PFSK-1 (cell line): ENCODE results near the gene NDUFA8.

Source experiments
- FOXP2 ChIP-seq: optimal IDR thresholded peaks from 2 replicates; pipeline ENCODE3; 2011; ENCODE audit warnings: borderline replicate concordance, control low read depth, inconsistent platforms; ENCODE audit not compliant: insufficient read depth; ENCODE audit errors: extremely low read length, extremely low read depth
- POLR2AphosphoS5 ChIP-seq: IDR thresholded peaks from 2 replicates; pipeline ENCODE4 v1.6.1; 2012; ENCODE audit warnings: low read depth, mild to moderate bottlenecking, control low read depth, low read length, moderate library complexity
- SIN3A ChIP-seq: IDR thresholded peaks from 2 replicates; pipeline ENCODE4 v1.6.1; 2012; ENCODE audit warnings: mild to moderate bottlenecking, low read length, moderate library complexity, borderline replicate concordance; ENCODE audit not compliant: insufficient read depth
- TAF1 ChIP-seq: IDR thresholded peaks from 2 replicates; pipeline ENCODE4 v1.6.1; 2012; ENCODE audit warnings: low read length, control low read depth, borderline replicate concordance; ENCODE audit not compliant: insufficient read depth
- TF ChIP-seq, protein P1 (sequence below), 2 experiments: IDR thresholded peaks; 2 replicates each; pipeline versions ENCODE4 v1.6.1 to v1.8.0; 2011 to 2012; ENCODE audit warnings: low read depth in 2 of 2, low read length in 2 of 2, control low read depth in 1 of 2, inconsistent platforms in 1 of 2, mild to moderate bottlenecking in 1 of 2, moderate library complexity in 1 of 2; ENCODE audit not compliant: insufficient read depth in 1 of 2

DNA sequence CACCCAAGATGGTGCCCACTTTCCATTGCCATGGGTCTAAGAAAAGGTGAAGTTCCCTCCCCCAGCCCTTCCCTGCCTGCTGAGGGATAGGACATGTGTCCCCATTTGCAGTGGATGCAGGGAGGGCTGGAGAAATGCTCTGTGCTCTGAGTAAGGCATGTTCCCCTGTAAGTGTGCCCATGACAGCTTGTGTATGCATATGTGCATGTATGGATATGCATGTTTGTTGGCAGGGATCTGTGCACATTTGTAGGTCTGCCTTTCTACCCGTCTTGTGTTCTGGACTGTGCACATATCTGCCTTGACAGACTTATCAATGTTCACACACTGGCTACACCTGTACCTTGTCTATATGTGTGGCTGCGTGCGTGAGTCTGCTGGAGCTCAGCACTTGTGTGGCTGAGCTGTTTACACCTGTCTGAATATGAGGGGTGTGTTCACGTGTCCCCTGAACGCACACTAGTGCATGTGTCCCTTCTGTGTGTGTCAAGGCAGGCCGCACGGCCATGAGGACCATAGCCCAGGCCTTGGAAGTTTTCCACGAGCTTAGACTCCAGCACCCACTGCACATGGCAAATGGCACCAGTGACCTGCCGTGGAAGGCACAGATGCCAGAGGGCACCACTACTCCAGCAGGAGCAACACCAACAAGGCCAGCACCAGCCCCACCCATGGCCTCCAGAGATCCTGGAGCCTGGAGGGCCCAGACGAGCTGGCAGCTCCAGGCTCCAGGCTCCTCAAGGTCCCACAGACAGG lies 39.1 kb downstream of the NDUFA8 start:
- TF ChIP-seq POLR2AphosphoS5 (no peak), SIN3A (no peak), TAF1 (no peak), FOXP2 (no peak)
- TF ChIP-seq, protein P1, sequence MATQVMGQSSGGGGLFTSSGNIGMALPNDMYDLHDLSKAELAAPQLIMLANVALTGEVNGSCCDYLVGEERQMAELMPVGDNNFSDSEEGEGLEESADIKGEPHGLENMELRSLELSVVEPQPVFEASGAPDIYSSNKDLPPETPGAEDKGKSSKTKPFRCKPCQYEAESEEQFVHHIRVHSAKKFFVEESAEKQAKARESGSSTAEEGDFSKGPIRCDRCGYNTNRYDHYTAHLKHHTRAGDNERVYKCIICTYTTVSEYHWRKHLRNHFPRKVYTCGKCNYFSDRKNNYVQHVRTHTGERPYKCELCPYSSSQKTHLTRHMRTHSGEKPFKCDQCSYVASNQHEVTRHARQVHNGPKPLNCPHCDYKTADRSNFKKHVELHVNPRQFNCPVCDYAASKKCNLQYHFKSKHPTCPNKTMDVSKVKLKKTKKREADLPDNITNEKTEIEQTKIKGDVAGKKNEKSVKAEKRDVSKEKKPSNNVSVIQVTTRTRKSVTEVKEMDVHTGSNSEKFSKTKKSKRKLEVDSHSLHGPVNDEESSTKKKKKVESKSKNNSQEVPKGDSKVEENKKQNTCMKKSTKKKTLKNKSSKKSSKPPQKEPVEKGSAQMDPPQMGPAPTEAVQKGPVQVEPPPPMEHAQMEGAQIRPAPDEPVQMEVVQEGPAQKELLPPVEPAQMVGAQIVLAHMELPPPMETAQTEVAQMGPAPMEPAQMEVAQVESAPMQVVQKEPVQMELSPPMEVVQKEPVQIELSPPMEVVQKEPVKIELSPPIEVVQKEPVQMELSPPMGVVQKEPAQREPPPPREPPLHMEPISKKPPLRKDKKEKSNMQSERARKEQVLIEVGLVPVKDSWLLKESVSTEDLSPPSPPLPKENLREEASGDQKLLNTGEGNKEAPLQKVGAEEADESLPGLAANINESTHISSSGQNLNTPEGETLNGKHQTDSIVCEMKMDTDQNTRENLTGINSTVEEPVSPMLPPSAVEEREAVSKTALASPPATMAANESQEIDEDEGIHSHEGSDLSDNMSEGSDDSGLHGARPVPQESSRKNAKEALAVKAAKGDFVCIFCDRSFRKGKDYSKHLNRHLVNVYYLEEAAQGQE (IDR thresholded peaks at IDR 0.05; ENCODE audit: insufficient read depth in 1 of 2, low read depth in 2 of 2, low read length in 2 of 2) = no peak
